IMR-90 (cell line): Measurements from ENCODE around the gene AGO3. TPM values are rescaled to one million over a fixed set of nuclear protein-coding genes. Genes with fewer than 3 reads are reported as not detected.
A peak's percentile ranks its signal among the peaks of the same experiment; 100 is the strongest.

Source experiments
- ATAC-seq: fragments of 200-7000 bp; cut with Tn5 transposase; 2 replicates; pipeline ENCODE4 v1.9.1; 2020; ENCODE audit warnings: low read depth, mild to moderate bottlenecking, moderate library complexity
- BruUV-seq: library from RNA; stranded (reverse); fragments of 400-500 nt; replicated peaks from 2 replicates; lab custom pipeline; 2021; lab: Mats Ljungman, UMichigan
- CTCF ChIA-PET: fragments of 300-600 bp; formaldehyde crosslinking; extraction: SDS; loops from one replicate; lab custom pipeline; 2021; ENCODE audit warnings: antibody characterized with exemption; lab: Yijun Ruan, JAX
- POLR2A ChIA-PET: fragments of 300-600 bp; sonication (Branson Sonifier 250); formaldehyde crosslinking; loops from one replicate; lab custom pipeline; 2022; ENCODE audit warnings: antibody characterized with exemption; ENCODE audit not compliant: unreplicated experiment; lab: Charles Lee
- DNase-seq: peaks from one replicate; pipeline ENCODE4 v3.0.0; 2013
- H2AFZ ChIP-seq: replicated peaks from 2 replicates; pipeline ENCODE3; 2013; ENCODE audit warnings: low read length, mild to moderate bottlenecking; ENCODE audit not compliant: poor library complexity
- H2AK5ac ChIP-seq: 2 replicates; pipeline ENCODE4 v1.6.1; 2013; ENCODE audit warnings: low read depth, low read length, inconsistent platforms
- H2AK9ac ChIP-seq: replicated peaks from 2 replicates; pipeline ENCODE3; 2013; ENCODE audit warnings: mild to moderate bottlenecking, low read depth, low read length, moderate library complexity; ENCODE audit not compliant: poor library complexity
- H2BK120ac ChIP-seq: 2 replicates; pipeline ENCODE4 v1.6.1; 2013; ENCODE audit warnings: low read depth, low read length, inconsistent platforms
- H2BK15ac ChIP-seq: 3 replicates; pipeline ENCODE4 v1.6.1; 2013; ENCODE audit warnings: low read depth, low read length, inconsistent platforms
- H2BK20ac ChIP-seq: 2 replicates; pipeline ENCODE4 v1.6.1; 2013; ENCODE audit warnings: low read depth, mild to moderate bottlenecking, inconsistent platforms, low read length, moderate library complexity
- H2BK5ac ChIP-seq: 2 replicates; pipeline ENCODE4 v1.6.1; 2013; ENCODE audit warnings: mild to moderate bottlenecking, low read depth, low read length, inconsistent platforms; ENCODE audit not compliant: poor library complexity, severe bottlenecking
- H3K14ac ChIP-seq: replicated peaks from 2 replicates; pipeline ENCODE4 v1.6.1; 2013; ENCODE audit warnings: low read depth, low read length, inconsistent platforms
- H3K18ac ChIP-seq: 2 replicates; pipeline ENCODE4 v1.6.1; 2013; ENCODE audit warnings: low read depth, low read length, control low read depth
- H3K23ac ChIP-seq: 2 replicates; pipeline ENCODE4 v1.6.1; 2013; ENCODE audit warnings: low read depth, low read length, inconsistent platforms
- H3K27ac ChIP-seq: 2 replicates; pipeline ENCODE4 v1.5.1; 2013; ENCODE audit warnings: mild to moderate bottlenecking, control low read depth, low read length; ENCODE audit not compliant: insufficient read depth
- H3K27me3 ChIP-seq: 2 replicates; pipeline ENCODE4 v1.6.1; 2013; ENCODE audit warnings: low read length; ENCODE audit not compliant: control insufficient read depth, insufficient read depth
- H3K36me3 ChIP-seq: 2 replicates; pipeline ENCODE4 v1.6.1; 2013; ENCODE audit warnings: low read length, mixed read lengths; ENCODE audit not compliant: control insufficient read depth, insufficient read depth
- H3K4ac ChIP-seq: 2 replicates; pipeline ENCODE4 v1.6.1; 2013; ENCODE audit warnings: low read depth, low read length, inconsistent platforms
- H3K4me1 ChIP-seq: 2 replicates; pipeline ENCODE4 v1.6.1; 2013; ENCODE audit warnings: low read length, mixed read lengths; ENCODE audit not compliant: control insufficient read depth, insufficient read depth
- H3K4me2 ChIP-seq: 2 replicates; pipeline ENCODE4 v1.6.1; 2013; ENCODE audit warnings: low read depth, mild to moderate bottlenecking, control low read depth, low read length, moderate library complexity
- H3K4me3 ChIP-seq: 2 replicates; pipeline ENCODE4 v1.5.1; 2013; ENCODE audit warnings: low read depth, mild to moderate bottlenecking, control low read depth, low read length, moderate library complexity; ENCODE audit not compliant: insufficient read depth
- H3K56ac ChIP-seq: 2 replicates; pipeline ENCODE4 v1.6.1; 2013; ENCODE audit warnings: low read length, inconsistent platforms; ENCODE audit not compliant: insufficient read depth; ENCODE audit errors: extremely low read depth
- H3K79me1 ChIP-seq, 2 experiments: 2 replicates each; pipeline ENCODE4 v1.6.1; 2013; ENCODE audit warnings: low read length in 2 of 2, inconsistent platforms in 1 of 2, low read depth in 1 of 2
- H3K9ac ChIP-seq: 2 replicates; pipeline ENCODE4 v1.6.1; 2013; ENCODE audit warnings: low read depth, low read length, control low read depth
- H3K9me1 ChIP-seq: 2 replicates; pipeline ENCODE4 v1.6.1; 2013; ENCODE audit warnings: low read length, inconsistent platforms; ENCODE audit not compliant: insufficient read depth
- H3K9me3 ChIP-seq: 2 replicates; pipeline ENCODE4 v1.6.1; 2013; ENCODE audit warnings: low read length; ENCODE audit not compliant: control insufficient read depth, insufficient read depth
- H4K20me1 ChIP-seq: 2 replicates; pipeline ENCODE4 v1.6.1; 2013; ENCODE audit warnings: low read length, inconsistent platforms; ENCODE audit not compliant: insufficient read depth
- H4K5ac ChIP-seq: 2 replicates; pipeline ENCODE4 v1.6.1; 2013; ENCODE audit warnings: mild to moderate bottlenecking, low read depth, low read length, control low read depth
- H4K8ac ChIP-seq, 2 experiments: 2 replicates each; pipeline ENCODE4 v1.6.1; 2013; ENCODE audit warnings: low read depth in 2 of 2, low read length in 2 of 2, control low read depth in 1 of 2, inconsistent platforms in 1 of 2
- H4K91ac ChIP-seq: 2 replicates; pipeline ENCODE4 v1.6.1; 2013; ENCODE audit warnings: low read depth, low read length, inconsistent platforms; ENCODE audit not compliant: insufficient read depth
- MAZ ChIP-seq: IDR thresholded peaks from 2 replicates; pipeline ENCODE4 v1.6.1; 2012; ENCODE audit warnings: low read depth, mild to moderate bottlenecking, low read length, improper control_type of control experiment, moderate library complexity, borderline replicate concordance
- MXI1 ChIP-seq: IDR thresholded peaks from 2 replicates; pipeline ENCODE4 v1.6.1; 2012; ENCODE audit warnings: low read depth, mild to moderate bottlenecking, low read length, moderate library complexity, borderline replicate concordance
- WGBS, 2 experiments: methylation state at CpG; one replicate each; pipeline versions ENCODE4 v1.1.5 to v1.1.7; 2013; ENCODE audit warnings: missing lambda C conversion rate in 2 of 2; ENCODE audit not compliant: insufficient read length in 1 of 2; ENCODE audit errors: extremely low coverage in 2 of 2; 5-methylcytosine and 5-hydroxymethylcytosine counted together
- dilution Hi-C: fragments of 300-500 bp; cut with HindIII; formaldehyde crosslinking; loops from one replicate; pipeline ENCODE4 v1.14.3; 2018; ENCODE audit warnings: low sequenced_read_pairs; ENCODE audit not compliant: unreplicated experiment
- in situ Hi-C: fragments of 300-500 bp; cut with MboI; formaldehyde crosslinking; loops from 3 replicates; pipeline ENCODE4 v1.14.3; 2019; ENCODE audit warnings: low sequenced_read_pairs, inconsistent platforms, mixed read lengths
- intact Hi-C: fragments of 100-400 bp; cut with micrococcal nuclease; formaldehyde crosslinking; loops from 2 replicates; pipeline ENCODE4 v1.10.0; 2022
- polyA plus RNA-seq, 3 experiments: library from polyadenylated mRNA; depleted of rRNA; stranded (reverse); fragments of >200 nt; gene quantifications; 2 replicates each; pipeline ENCODE4 v1.2.3, GENCODE V29; 2012; ENCODE audit warnings: low replicate concordance in 1 of 3
- total RNA-seq: library from RNA; depleted of rRNA; stranded (reverse); fragments of >200 nt; gene quantifications from 2 replicates; pipeline ENCODE4 v1.2.3, GENCODE V29; 2012

AGO3 gene
- total and polyA plus RNA-seq, 2 of the 4 experiments (the other 2 are of a cell fraction) = 8.9 to 25.6 TPM

DNA sequence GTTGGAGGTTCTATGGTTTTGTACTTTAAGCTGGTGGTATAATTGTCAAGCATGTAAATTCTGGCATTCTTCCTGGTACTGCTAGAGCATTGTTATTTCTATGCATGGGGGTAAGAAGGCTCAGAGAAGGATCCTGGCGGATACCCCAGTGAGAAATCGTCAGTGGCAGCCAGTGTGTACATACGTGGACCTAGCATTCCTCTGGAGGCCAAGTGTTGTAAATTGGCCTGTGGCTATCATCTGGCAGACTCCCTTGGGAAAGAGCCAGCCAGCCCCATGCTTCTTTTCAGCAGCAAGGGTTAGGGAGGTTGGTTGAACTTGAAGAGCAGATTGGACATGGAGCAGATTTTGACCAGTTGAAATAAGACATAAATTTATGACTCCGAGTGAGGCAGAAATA, 5.2 kb upstream of the AGO3 start:
- BruUV-seq = no TSS peak

More for the DNA sequence above, 5.2 kb upstream of the AGO3 start:
- Histone ChIP-seq H3K27ac (no peak overlapping the region), H3K79me1 (peaks cover 0 to 9% of the 10 kb centered on the region in 2 experiments; a peak in 1 of 4 replicates), H3K9me3 (no peaks in the 10 kb centered on the region), H3K36me3 (peaks cover 4% of the 10 kb centered on the region), H4K5ac (no peak overlapping the region), H3K56ac (no peak overlapping the region), H2AFZ (no peak overlapping the region), H3K4me3 (no peak overlapping the region), H3K14ac (no peak overlapping the region), H3K4me2 (no peak overlapping the region), H2BK5ac (no peak overlapping the region), H4K91ac (no peak overlapping the region), H2BK20ac (no peak overlapping the region), H3K4ac (no peak overlapping the region), H3K18ac (no peak overlapping the region), H3K4me1 (no peaks in the 10 kb centered on the region), H3K9ac (no peak overlapping the region), H3K9me1 (no peaks in the 10 kb centered on the region), H2AK5ac (no peak overlapping the region), H2BK120ac (no peak overlapping the region), H2BK15ac (no peak overlapping the region), H4K20me1 (no peaks in the 10 kb centered on the region), H3K27me3 (no peaks in the 10 kb centered on the region), H4K8ac (no peak overlapping the region), H3K23ac (no peak overlapping the region), H2AK9ac (no peak overlapping the region)
- ChIA-PET POLR2A (no interaction called here), CTCF (no interaction called here)
- dilution Hi-C loops (no loop called here), in situ Hi-C loops (no loop called here), intact Hi-C loops (no loop called here)
- peak; percentile 49; the same call in 1 of the 2 replicates for TF ChIP-seq MXI1
- TF ChIP-seq MAZ = no peak
- ATAC-seq (peak; percentile 61), DNase-seq (peak; percentile 92)
- WGBS, 2 experiments = 23% methylated on average over 3 of the region's 4 CpGs; no CpG with 5 or more reads in 1 of the 2 experiments
